GM21786 (cell line): ENCODE data around the gene PDE8A.

Experiments used
- ATAC-seq: cut with Tn5 transposase; IDR thresholded peaks from one replicate; pipeline ENCODE4 v1.9.1; 2021; ENCODE audit not compliant: unreplicated experiment

Gene PDE8A

DNA sequence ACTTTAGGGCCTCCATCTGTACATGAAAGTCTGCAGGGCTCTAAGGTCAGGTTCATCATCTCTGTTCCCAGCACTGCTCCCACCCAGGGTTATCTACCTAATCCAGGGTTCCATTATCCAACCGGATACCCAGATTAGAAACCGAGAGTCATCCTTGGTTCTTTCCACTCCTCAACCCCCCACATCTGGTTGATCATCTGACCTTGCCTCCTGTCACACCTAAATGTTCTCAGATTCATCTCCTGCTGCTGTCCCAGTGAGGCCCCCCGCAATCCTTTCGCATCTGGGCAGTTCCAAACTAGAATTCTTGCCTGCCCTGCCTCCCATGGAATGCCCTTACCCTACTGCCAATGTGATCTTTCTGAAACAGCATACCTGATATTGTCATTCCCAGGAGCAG lies 136.5 kb downstream of the PDE8A start:
- ATAC-seq, result no peak

- no peak for ATAC-seq
These were observed 136.9 kb downstream of the PDE8A start for GRCh38 chr15:85118581-85118980.

GRCh38 chr15:85120351-85121113 lies 138.9 kb downstream of the PDE8A start:
- no peak for ATAC-seq

DNA sequence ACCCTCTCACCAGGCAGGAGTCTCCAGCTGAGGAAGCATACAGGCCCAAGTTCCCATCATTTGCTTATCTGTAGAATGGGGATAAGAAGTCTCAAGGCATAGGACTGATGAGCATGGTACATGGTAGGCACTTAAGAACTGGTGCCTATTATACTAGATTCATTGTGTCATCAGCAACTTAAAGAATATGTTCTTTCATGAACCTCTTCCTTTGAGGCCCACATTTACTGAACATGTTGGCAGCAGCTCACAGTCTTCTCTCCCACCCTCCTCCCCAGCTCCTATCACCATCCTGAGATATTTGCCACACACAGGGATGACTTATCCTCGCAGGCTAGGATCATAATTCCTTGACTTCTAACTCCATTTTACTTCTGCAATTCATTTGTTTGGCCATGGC lies 142.5 kb downstream of the PDE8A start:
- ATAC-seq, result no peak

DNA sequence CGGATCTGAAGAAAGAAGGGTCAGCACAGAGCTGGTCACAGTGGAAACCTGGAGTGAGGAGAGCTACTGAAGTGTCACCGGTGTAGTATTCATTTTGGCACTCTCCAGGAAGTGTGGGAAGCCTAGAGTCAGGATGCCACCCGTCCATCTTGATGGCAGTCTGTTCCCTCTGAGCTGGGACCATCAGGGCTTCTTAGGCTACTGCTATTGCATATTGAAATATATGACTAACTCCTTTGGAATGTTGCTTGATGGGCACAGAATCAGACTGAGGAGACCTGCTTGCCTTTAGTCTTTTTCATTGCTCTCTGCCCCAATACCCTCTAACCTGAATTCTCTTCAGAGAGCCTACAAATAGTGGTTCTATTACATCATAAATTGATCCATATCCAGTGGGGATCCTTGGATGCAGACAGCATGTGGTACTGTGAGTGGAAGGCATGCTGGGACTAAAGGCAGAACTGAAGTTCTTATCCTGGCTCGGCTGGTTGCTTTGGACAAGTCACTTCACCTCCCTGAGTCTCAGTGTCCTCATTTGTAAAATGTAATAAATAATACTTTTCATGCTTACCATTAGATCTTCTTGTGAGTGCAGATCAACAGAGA lies 143.5 kb downstream of the PDE8A start:
- ATAC-seq, result no peak

DNA sequence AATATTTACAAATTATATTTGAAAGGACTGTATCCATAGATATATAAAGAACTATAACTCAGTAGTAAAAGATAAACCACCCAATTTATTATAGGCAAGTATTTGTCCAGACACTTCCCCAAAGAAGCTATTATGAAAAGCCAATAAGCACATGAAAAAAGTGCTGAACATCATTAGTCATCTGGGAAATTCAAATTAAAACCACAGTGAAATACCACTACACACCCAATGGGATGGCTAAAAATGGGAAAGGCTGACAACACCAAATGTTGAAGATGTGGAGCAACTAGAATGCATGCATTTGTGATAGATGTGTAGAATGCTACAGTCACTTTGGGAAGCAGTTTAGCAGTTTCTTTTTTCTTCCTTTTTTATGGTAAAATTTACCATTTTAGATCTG lies 147.0 kb downstream of the PDE8A start:
- no peak for ATAC-seq

DNA sequence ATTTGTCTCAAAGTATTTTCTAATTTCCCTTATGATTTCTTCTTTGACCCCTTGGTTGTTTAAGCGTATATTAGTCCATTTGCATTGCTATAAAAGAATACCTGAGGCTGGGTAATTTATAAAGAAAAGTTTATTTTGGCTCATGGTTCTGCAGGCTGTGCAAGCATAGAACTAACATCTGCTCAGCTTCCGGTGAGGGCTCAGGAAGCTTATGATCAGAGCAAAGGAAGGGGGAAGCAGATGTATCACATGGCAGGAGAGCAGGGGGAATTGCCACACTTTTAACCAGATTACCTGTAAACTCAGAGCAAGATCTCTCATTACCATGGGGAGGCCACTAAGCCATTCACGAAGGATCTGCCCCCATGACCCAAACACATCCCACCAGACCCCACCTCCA lies 148.2 kb downstream of the PDE8A start:
- no peak for ATAC-seq

DNA sequence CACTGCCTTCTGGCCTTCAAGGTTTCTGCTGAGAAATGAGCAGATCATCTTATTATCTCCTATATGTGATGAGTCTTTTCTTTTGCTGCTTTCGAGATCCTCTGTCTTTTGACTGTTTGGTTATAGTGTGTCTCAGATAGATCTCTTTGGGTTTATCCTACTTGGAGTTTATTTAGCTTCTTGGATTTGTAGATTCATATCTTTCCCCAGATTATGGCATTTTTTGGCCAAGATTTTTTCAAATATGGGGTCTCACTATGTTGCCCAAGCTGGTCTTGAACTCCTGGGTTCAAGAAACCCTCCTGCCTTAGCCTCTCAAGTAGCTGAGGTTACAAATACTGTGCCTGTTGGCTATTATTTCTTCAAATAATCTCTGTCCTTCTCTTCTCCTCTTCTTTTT lies 150.3 kb downstream of the PDE8A start:
- ATAC-seq, result no peak

DNA sequence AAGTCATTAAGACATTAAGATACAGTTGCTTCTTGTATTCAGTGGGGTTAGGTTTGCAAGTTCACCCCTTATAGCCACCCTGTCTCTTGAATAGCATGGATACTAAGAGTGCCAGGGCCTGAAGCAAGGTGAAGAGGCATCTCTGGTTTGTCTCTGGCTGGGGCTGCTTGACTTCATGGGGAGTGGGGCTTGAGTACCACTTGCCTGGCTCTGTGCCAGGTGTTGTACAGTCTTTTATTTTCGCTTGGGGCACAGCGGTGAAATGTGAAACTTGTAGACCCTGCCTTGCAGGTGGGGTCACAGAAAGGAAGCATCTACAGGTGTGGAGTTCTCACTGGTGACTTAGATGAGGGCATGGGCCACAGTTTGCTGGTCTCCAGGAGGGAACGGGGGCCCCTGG lies 152.1 kb downstream of the PDE8A start:
- ATAC-seq, result no peak

- no peak for ATAC-seq
These were observed 156.0 kb downstream of the PDE8A start for GRCh38 chr15:85137489-85138168.

GRCh38 chr15:85139391-85139790 lies 157.7 kb downstream of the PDE8A start:
- ATAC-seq, result no peak

- ATAC-seq, result no peak
These were observed 160.1 kb downstream of the PDE8A start for GRCh38 chr15:85141726-85142125.

DNA sequence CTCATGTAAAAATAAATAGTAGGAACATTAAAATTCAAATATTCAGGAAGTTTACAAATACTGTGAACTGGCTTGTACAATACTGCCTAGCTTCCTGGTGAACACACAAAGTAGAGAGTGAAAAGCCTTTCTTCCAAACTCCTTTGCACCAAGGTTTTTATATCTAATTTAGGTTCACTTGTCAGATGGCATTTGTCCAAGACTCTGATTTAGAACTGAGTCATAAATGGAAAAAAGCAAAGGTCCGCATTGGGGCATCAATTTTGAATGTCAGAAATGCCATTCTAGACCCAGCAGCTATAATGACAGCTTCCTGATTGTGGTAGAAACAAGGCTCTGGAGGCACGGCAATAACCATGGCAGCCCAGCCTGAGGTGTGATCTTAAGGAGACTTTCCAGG lies 160.7 kb downstream of the PDE8A start:
- no peak for ATAC-seq

GRCh38 chr15:85149465-85150129 lies 167.9 kb downstream of the PDE8A start:
- ATAC-seq, result no peak

DNA sequence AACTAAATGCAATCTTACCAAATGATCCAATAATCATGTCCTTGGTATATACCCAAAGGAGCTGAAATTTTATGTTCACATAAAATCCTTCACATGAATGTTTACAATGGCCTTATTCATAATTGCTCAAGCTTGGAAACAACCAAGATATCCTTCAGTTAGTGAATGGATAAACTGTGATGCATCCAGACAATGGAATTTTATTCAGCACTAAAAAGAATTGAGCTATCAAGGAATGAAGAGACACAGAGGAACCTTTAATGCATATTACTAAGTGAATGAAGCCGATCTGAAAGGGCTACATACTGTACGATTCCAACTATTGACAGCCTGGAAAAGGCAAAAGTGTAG lies 168.4 kb downstream of the PDE8A start:
- no peak for ATAC-seq

DNA sequence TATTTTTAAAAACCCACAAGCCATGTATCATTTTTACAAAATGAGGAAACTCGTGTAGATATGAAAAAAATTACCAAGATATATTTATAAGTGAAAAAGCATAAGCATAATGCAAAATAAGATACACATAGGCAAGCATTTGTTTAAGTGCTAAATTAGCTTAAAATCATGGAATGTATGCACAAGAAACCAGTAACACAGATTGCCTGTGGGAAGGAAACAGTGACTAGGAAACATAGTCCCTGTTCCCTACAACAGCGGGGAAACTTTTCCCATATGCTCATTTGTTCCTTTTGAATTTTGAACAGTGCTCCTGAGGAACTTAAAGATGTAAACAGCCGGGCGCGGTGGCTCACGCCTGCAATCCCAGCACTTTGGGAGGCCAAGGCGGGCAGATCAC lies 169.5 kb downstream of the PDE8A start:
- ATAC-seq, result no peak

DNA sequence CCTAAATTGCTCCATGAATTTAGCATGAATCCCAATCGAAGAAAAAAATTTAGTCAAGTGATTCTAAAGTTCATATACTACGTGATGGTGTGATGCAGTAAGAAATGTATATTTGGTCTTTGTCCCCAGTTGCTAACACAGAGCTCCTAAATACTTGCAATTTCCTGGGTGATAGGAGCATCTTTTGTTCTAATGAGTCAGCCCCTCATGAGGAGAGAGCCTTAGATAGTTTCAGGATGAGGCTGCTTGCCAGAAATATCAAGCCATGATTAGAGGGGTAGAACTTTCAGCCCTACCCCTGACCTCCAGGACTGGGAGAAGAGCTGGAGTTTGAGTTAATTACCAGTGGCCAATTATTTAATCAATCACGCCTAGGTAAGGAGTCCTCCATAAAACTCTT lies 170.2 kb downstream of the PDE8A start:
- no peak for ATAC-seq

DNA sequence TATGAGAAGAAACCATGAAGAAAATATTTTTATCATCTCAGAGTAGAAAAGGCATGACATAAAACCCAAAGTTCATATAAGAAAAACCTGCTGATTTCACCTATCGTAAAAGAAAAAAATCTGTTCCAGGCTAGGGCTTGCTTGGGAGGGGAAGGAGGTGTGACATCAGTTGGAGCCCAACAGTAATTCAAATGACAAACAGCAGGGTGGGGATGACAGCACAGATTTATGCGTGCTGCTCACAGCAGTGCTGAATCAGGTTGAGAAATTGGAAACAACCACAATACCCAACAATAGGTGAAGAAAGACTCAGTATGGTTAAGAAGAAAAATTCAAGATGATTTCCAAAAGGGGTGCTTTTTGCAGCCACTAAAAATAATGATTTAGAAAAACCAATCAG lies 172.4 kb downstream of the PDE8A start:
- ATAC-seq, result no peak

GRCh38 chr15:85155360-85155759 lies 173.7 kb downstream of the PDE8A start:
- no peak for ATAC-seq

DNA sequence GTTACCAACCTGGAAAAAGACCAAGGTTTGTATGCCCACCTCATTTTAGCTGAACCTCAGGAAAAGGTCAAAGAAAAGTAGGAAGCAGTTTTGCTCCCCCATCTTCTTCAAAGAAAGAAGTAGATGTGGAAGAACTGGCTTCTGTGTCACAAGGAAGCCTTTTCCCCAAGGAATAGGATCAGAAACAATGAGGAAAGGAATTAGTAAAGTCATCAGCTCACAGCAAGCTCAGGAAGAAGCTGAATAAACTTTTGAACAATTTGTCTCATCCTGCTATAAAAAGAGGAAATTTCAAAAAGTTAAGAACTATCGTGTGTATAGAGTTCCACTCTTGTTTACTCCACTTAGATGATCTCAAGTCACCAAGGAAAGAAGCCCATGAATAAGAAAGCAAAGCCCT lies 174.2 kb downstream of the PDE8A start:
- ATAC-seq, result no peak

- ATAC-seq, result no peak
These were observed 175.7 kb downstream of the PDE8A start for GRCh38 chr15:85157344-85157743.

GRCh38 chr15:85162237-85162636 lies 180.6 kb downstream of the PDE8A start:
- ATAC-seq, result no peak
